K562 (cell line): Measurements from ENCODE around the gene COL1A1. TPM values are rescaled to one million over a fixed set of nuclear protein-coding genes. Genes with fewer than 3 reads are reported as not detected.

Experiments used
- ATAC-seq: fragments of 200-7000 bp; cut with Tn5 transposase; 3 replicates; pipeline ENCODE4 v1.9.1; 2020; ENCODE audit warnings: moderate library complexity
- BruUV-seq: library from RNA; stranded (reverse); fragments of 400-500 nt; replicated peaks from 2 replicates; lab custom pipeline; 2021; lab: Mats Ljungman, UMichigan
- CTCF ChIA-PET: fragments of 300-600 bp; formaldehyde crosslinking; extraction: SDS; loops from one replicate; lab custom pipeline; 2021; ENCODE audit warnings: low intra/inter-chr PET ratio; lab: Yijun Ruan, JAX
- POLR2A ChIA-PET: fragments of 300-600, 350-650 bp; sonication (Branson Sonifier 250); formaldehyde crosslinking; extraction: SDS; loops from one replicate; lab custom pipeline; 2021; ENCODE audit warnings: antibody characterized with exemption, inconsistent platforms; lab: Yijun Ruan, JAX
- DNase-seq, 4 experiments: peaks; one replicate each; pipeline versions ENCODE4 v3.0.0 to v3.0.0-alpha.2; 2011 to 2018; ENCODE audit warnings: low spot score in 3 of 4, mixed read lengths in 3 of 4; ENCODE audit errors: extremely low read depth in 1 of 4
- FAIRE-seq: peaks from 2 replicates; lab custom pipeline; 2011; peaks lifted over from hg19 to GRCh38; lab: Jason Lieb, UNC
- H2AFZ ChIP-seq: 2 replicates; pipeline ENCODE4 v1.6.0; 2011; ENCODE audit warnings: low read depth, low read length, control low read depth, inconsistent platforms
- H3K27ac ChIP-seq: fragments of 200-600 bp; 3 replicates; pipeline ENCODE4 v1.8.0; 2011; ENCODE audit warnings: low read depth, mild to moderate bottlenecking, control low read depth, inconsistent platforms, low read length, moderate library complexity, mixed read lengths; ENCODE audit errors: extremely low read depth
- H3K27me3 ChIP-seq, 2 experiments: fragments of 300-600 bp in 1 of 2; 2 replicates in 1 of 2; 3 replicates in 1 of 2; pipeline versions ENCODE4 v1.6.0 to v1.8.0; 2011; ENCODE audit warnings: inconsistent platforms in 2 of 2, low read length in 2 of 2, mild to moderate bottlenecking in 1 of 2, mixed read lengths in 1 of 2, moderate library complexity in 1 of 2; ENCODE audit not compliant: control insufficient read depth in 2 of 2, insufficient read depth in 2 of 2
- H3K36me3 ChIP-seq: fragments of 300-600 bp; 3 replicates; pipeline ENCODE4 v1.8.0; 2011; ENCODE audit warnings: mild to moderate bottlenecking, low read length, inconsistent platforms; ENCODE audit not compliant: control insufficient read depth, insufficient read depth
- H3K4me1 ChIP-seq, 2 experiments: fragments of 200-600 bp in 1 of 2; replicated peaks in 1 of 2; 2 replicates in 1 of 2; 3 replicates in 1 of 2; pipeline versions ENCODE4 v1.5.1 to v1.8.0; 2011; ENCODE audit warnings: inconsistent platforms in 2 of 2, low read length in 2 of 2, mild to moderate bottlenecking in 1 of 2, mixed read lengths in 1 of 2, moderate library complexity in 1 of 2; ENCODE audit not compliant: control insufficient read depth in 2 of 2, insufficient read depth in 2 of 2
- H3K4me2 ChIP-seq: 2 replicates; pipeline ENCODE4 v1.6.1; 2011; ENCODE audit warnings: low read length, control low read depth, inconsistent platforms, mixed read lengths; ENCODE audit not compliant: insufficient read depth
- H3K4me3 ChIP-seq: fragments of 200-600 bp; sonication (generic), shearing (Covaris generic); 2 replicates; pipeline ENCODE4 v1.5.1; 2016; ENCODE audit warnings: control low read depth, inconsistent platforms
- H3K79me2 ChIP-seq: fragments of 200-600 bp; 3 replicates; pipeline ENCODE4 v1.8.0; 2011; ENCODE audit warnings: low read length, inconsistent platforms; ENCODE audit not compliant: control insufficient read depth, insufficient read depth
- H3K9ac ChIP-seq, 2 experiments: 2 replicates each; pipeline versions ENCODE4 v1.6.0 to v1.6.1; 2011; ENCODE audit warnings: low read depth in 2 of 2, low read length in 2 of 2, control low read depth in 1 of 2, inconsistent platforms in 1 of 2, mild to moderate bottlenecking in 1 of 2, mixed read lengths in 1 of 2; ENCODE audit not compliant: insufficient read depth in 1 of 2
- H3K9me1 ChIP-seq: one replicate; pipeline ENCODE4 v1.6.0; 2011; ENCODE audit warnings: inconsistent platforms, mild to moderate bottlenecking, low read length, moderate library complexity; ENCODE audit not compliant: control insufficient read depth, insufficient read depth
- H3K9me3 ChIP-seq: replicated peaks from 2 replicates; pipeline ENCODE4 v1.5.1; 2011; ENCODE audit warnings: low read depth, low read length, inconsistent platforms; ENCODE audit not compliant: control insufficient read depth, insufficient read depth
- H4K20me1 ChIP-seq: replicated peaks from 2 replicates; pipeline ENCODE4 v1.6.1; 2011; ENCODE audit warnings: low read length, inconsistent platforms, mixed read lengths; ENCODE audit not compliant: control insufficient read depth, insufficient read depth
- ATF4 ChIP-seq: fragments of 450-650 bp; formaldehyde crosslinking; IDR thresholded peaks from 2 replicates; pipeline ENCODE4 v1.4.0; 2022; ENCODE audit warnings: mild to moderate bottlenecking, moderate library complexity
- CEBPZ ChIP-seq: fragments of 150-350 bp; IDR thresholded peaks from 2 replicates; pipeline ENCODE4 v1.6.1; 2014; ENCODE audit warnings: low read depth, mild to moderate bottlenecking, low read length, borderline replicate concordance
- ETV1 ChIP-seq: fragments of 450-650 bp; conservative IDR thresholded peaks from 2 replicates; pipeline ENCODE4 v1.6.1; 2016; ENCODE audit warnings: missing genetic modification characterization, control low read depth, low read depth, missing compliant biosample characterization
- EWSR1 ChIP-seq: fragments of 450-650 bp; IDR thresholded peaks from 2 replicates; pipeline ENCODE4 v1.6.1; 2018; ENCODE audit warnings: borderline replicate concordance, mild to moderate bottlenecking, low read depth, moderate library complexity; ENCODE audit not compliant: partially characterized antibody
- FOXA1 ChIP-seq: fragments of 450-650 bp; IDR thresholded peaks from 2 replicates; pipeline ENCODE4 v1.6.1; 2016; ENCODE audit warnings: mild to moderate bottlenecking, borderline replicate concordance
- FOXK1 ChIP-seq: sonication (generic); formaldehyde crosslinking; IDR thresholded peaks from 2 replicates; pipeline ENCODE4 v1.8.0; 2022; ENCODE audit warnings: missing genetic modification reagents, mild to moderate bottlenecking, borderline replicate concordance
- MCM7 ChIP-seq, 2 experiments: fragments of 450-650 bp; IDR thresholded peaks; 2 replicates each; pipeline ENCODE4 v1.6.1; 2016 to 2018
- RFX5 ChIP-seq: IDR thresholded peaks from 2 replicates; pipeline ENCODE4 v1.6.1; 2011; ENCODE audit warnings: low read depth, mild to moderate bottlenecking, improper control_type of control experiment, low read length
- TFAP4 ChIP-seq: sonication (generic); formaldehyde crosslinking; IDR thresholded peaks from 2 replicates; pipeline ENCODE4 v1.8.0; 2022; ENCODE audit warnings: missing genetic modification reagents, mild to moderate bottlenecking, moderate library complexity, borderline replicate concordance
- ZFP91 ChIP-seq: sonication (generic); formaldehyde crosslinking; IDR thresholded peaks from 2 replicates; pipeline ENCODE4 v1.8.0; 2022; ENCODE audit warnings: mild to moderate bottlenecking, missing genetic modification reagents
- ZNF232 ChIP-seq: sonication (generic); formaldehyde crosslinking; IDR thresholded peaks from 2 replicates; pipeline ENCODE4 v1.8.0; 2022; ENCODE audit warnings: mild to moderate bottlenecking, missing genetic modification reagents
- ZNF282 ChIP-seq: sonication (generic); formaldehyde crosslinking; IDR thresholded peaks from 2 replicates; pipeline ENCODE4 v1.8.1; 2023; ENCODE audit warnings: missing genetic modification reagents
- ZSCAN32 ChIP-seq: fragments of 450-650 bp; formaldehyde crosslinking; IDR thresholded peaks from 2 replicates; pipeline ENCODE4 v1.4.0; 2020; ENCODE audit warnings: mild to moderate bottlenecking, moderate library complexity
- WGBS: fragments of 100-300 bp; shearing (Covaris generic); methylation state at CpG from one replicate; pipeline ENCODE4 v1.1.6; 2016; ENCODE audit warnings: low coverage, mixed read lengths; ENCODE audit not compliant: insufficient coverage; ENCODE audit errors: missing lambda C conversion rate; 5-methylcytosine and 5-hydroxymethylcytosine counted together
- in situ Hi-C: fragments of 300-500 bp; cut with MboI; formaldehyde crosslinking; loops from 4 replicates; pipeline ENCODE4 v1.15.0; 2018; ENCODE audit warnings: inconsistent platforms, mixed read lengths
- intact Hi-C: fragments of 100-400 bp; cut with micrococcal nuclease; formaldehyde crosslinking; loops from 2 replicates; pipeline ENCODE4 v1.14.2; 2022
- polyA plus RNA-seq, 8 experiments: library from polyadenylated mRNA; depleted of rRNA in 4 of 8; stranded (reverse) in 5 of 8; unstranded in 3 of 8; fragments of >200 nt; fragmentation: Nextera tagmentation in 2 of 8; fragmentation: Illumina TruSeq in 1 of 8; extraction: Ambion mirVana in 2 of 8; extraction: Trizol in 1 of 8; gene quantifications; 2 replicates each; pipeline versions ENCODE4 v1.2.1 to v1.2.3, GENCODE V29; 2011 to 2014; ENCODE audit warnings: inconsistent platforms in 1 of 8, missing spikeins in 1 of 8
- total RNA-seq, 7 experiments: library from RNA; depleted of rRNA in 6 of 7; stranded (reverse); fragments of >200 nt in 6 of 7; fragmentation: Illumina TruSeq in 2 of 7; extraction: Trizol in 2 of 7; gene quantifications; 2 replicates each; pipeline versions ENCODE4 v1.2.1 to v1.2.3, GENCODE V29; 2011 to 2021; ENCODE audit warnings: low replicate concordance in 1 of 7

Gene COL1A1
- total and polyA plus RNA-seq, 9 of the 15 experiments (the other 6 are each of a cell fraction or from before 2014, with no cell fraction given) = 0.04 to 3.4 (median 0.18) TPM

GRCh38 chr17:50192144-50192617 is 9.2 kb downstream of the COL1A1 start (continued):
- no peak for TF ChIP-seq TFAP4

GRCh38 chr17:50191359-50192143 is 9.9 kb downstream of the COL1A1 start:
- Histone ChIP-seq H3K27me3 (peaks cover 53 to 98% of the 10 kb centered on the region in 2 experiments; a peak in 4 of 5 replicates), H2AFZ (no peak overlapping the region), H3K9ac (no peak overlapping the region), H3K36me3 (no peaks in the 10 kb centered on the region), H3K4me1 (no peaks in the 10 kb centered on the region; a peak in 1 of 5 replicates), H3K9me3 (no peaks in the 10 kb centered on the region), H3K4me3 (no peak overlapping the region), H4K20me1 (peaks cover 7% of the 10 kb centered on the region; the same call in 1 of the 2 replicates), H3K79me2 (no peaks in the 10 kb centered on the region), H3K4me2 (no peak overlapping the region), H3K27ac (no peak overlapping the region), H3K9me1 (no peaks in the 10 kb centered on the region)
- in situ Hi-C loops (no loop called here), intact Hi-C loops (no loop called here)
- DNase-seq (no peak), FAIRE-seq (no peak), ATAC-seq (no peak)
- POLR2A ChIA-PET = interaction anchor here (0.6 kb wide), 1 partner anchor 350 kb away, joined by 3 read pairs; no protein-coding TSS in a partner anchor
- CTCF ChIA-PET = no interaction called here
- BruUV-seq = no TSS peak
- WGBS = 1% methylated on average over 17 of the region's 21 CpGs
- no peak for TF ChIP-seq ZFP91 (CRISPR knock-in tag)
- TF ChIP-seq ETV1 = no peak
- TF ChIP-seq FOXA1 = no peak
- no peak for TF ChIP-seq ZNF282
- TF ChIP-seq CEBPZ = no peak
- no peak for TF ChIP-seq EWSR1
- no peak for TF ChIP-seq FOXK1 (CRISPR knock-in tag)
- no peak for TF ChIP-seq ZNF232 (CRISPR knock-in tag)
- no peak for TF ChIP-seq RFX5
- TF ChIP-seq ATF4 (CRISPR knock-in tag) = no peak
- no peak for TF ChIP-seq ZSCAN32 (CRISPR knock-in tag)
- TF ChIP-seq MCM7 (IDR thresholded peaks at IDR 0.05) = no peak
